ENCODE measurements around the gene CDC34. TPM values are rescaled to one million over a fixed set of nuclear protein-coding genes. Genes with fewer than 3 reads are reported as not detected.

The CDC34 gene, protein sequence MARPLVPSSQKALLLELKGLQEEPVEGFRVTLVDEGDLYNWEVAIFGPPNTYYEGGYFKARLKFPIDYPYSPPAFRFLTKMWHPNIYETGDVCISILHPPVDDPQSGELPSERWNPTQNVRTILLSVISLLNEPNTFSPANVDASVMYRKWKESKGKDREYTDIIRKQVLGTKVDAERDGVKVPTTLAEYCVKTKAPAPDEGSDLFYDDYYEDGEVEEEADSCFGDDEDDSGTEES
- total RNA-seq: 105 and 109 TPM in 2 replicates

DNA sequence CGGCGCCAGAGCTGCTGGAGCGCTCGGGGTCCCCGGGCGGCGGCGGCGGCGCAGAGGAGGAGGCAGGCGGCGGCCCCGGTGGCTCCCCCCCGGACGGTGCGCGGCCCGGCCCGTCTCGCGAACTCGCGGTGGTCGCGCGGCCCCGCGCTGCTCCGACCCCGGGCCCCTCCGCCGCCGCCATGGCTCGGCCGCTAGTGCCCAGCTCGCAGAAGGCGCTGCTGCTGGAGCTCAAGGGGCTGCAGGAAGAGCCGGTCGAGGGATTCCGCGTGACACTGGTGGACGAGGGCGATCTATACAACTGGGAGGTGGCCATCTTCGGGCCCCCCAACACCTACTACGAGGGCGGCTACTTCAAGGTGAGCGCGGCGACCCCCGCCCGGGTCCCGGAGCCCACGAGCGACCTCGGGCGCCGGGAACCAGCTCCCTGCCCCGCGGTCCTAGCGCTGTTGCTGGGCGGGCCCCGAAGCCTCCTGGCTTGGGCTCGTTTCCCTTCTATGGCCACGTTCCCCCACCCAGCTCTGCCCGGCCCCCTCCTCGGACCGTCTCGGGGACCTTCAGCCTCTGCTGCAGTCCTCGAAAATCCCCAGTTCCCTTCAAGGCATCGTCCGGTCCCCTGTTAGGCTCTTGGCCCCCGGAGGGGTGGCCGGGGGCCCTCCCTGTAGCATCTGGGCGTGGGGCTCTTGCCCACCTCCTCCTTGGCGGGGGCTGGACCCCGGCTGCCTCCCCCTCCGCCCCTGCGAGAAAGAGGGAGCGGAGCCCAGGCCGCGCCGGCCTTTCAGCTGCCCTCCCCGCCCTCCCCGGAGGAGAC lies at the start of gene CDC34:
TSS of gene CDC34 (plus strand) at position 8 of the 808 bp plus-strand sequence. CDS start at position 180, 172 bp downstream.

DNA sequence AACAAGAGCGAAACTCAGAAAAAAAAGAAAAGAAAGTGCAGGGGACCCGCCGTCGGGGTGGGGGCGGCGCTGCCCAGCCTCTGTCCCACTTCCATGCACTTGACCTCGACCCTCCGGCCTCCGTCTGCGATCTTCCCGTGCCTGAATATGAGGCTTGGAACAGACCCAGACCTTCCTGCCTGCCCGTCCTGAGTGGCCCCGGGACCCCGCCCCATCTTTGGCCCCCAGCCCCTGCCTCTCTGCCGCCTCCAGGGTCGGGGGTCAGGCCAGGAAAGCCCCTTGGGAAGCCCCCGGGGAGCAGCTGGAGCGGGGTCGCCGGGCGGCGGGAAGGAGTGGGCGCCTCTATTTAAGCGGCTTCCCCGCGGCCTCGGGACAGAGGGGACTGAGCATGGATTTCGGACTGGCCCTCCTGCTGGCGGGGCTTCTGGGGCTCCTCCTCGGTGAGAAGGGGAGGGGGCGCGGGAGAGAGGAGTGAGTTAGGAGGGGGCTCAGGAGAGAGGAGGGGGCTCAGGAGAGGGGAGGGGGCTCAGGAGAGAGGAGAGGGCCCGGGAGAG lies 35.4 kb upstream of the CDC34 start, which contains the start of gene MADCAM1:
TSS of gene MADCAM1 (plus strand) at position 375 of the 554 bp plus-strand sequence. CDS start at position 389, 14 bp downstream.

DNA sequence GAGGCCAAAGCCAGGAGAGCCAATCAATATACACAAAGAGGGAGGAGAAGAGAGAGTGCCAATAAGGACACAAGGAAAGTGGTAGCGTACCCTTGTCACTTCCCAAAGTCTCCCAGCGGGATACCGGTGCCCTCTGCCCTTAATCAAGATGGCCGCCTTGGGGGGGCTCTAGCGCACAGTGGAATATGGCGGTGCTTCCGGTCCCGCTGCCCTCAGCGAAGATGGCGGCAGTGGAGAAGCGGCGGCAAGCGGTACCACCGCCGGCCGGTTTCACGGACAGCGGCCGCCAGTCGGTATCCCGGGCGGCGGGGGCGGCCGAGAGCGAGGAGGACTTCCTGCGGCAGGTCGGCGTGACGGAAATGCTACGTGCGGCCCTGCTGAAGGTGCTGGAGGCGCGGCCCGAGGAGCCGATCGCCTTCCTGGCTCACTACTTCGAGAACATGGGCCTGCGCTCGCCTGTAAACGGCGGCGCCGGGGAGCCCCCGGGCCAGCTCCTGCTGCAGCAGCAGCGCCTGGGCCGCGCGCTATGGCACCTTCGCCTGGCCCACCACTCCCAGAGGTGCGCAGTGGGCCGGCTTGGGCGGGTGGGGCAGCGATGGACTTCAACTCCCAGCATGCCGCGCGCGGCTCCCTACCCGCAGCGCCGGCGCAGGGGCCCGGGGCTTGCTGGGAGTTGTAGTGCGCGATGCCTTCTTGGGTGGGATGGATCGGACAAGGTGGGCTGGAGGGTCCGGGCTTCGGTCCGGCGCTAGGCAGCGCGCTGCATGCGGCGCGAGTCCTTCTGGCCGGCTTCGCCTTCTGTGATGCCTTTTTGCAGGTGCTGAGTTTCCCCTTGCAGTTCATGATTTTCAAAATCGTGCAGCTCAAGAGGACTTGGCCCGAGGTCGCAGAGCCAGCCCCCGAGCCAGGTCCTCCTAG lies 24.0 kb upstream of the CDC34 start, which contains the start of gene TPGS1:
TSS of gene TPGS1 (plus strand) at position 212 of the 918 bp plus-strand sequence. CDS start at position 222, 10 bp downstream.

DNA sequence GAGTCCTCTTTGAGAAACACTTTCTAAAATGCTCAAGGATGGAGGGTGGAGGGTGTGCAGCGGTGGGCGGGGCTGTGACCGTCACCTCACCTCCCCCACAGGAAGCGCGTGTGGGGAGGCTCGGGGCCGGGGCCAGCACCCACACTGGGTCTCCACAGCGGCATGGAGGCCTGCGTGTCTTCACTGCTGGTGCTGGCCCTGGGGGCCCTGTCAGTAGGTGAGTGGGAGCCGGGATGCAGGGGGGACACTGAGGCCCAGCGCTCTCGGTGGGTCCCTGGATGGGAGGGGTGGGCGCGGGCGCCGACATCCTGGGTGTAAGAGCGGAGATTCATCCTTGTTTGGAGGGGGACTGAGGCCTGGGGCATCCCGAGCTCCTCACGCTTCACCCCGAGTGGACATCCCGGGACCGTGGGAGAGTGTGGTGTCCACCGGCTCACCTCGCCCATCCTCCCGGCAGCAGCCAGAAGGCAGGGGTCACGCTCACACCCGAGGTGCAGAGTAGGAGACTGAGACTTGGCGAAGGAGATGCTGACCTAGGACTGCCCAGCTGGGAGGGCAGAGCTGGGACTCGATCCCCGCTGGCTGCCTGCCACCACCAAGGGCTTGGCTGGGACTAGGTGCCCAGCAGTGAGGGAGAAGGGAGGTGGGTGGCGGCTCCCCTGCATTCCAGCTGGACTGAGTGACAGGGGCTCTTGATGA lies 12.5 kb downstream of the CDC34 start, which contains the start of gene GZMM:
TSS of gene GZMM (plus strand) at position 144 of the 699 bp plus-strand sequence. CDS start at position 163, 19 bp downstream.

DNA sequence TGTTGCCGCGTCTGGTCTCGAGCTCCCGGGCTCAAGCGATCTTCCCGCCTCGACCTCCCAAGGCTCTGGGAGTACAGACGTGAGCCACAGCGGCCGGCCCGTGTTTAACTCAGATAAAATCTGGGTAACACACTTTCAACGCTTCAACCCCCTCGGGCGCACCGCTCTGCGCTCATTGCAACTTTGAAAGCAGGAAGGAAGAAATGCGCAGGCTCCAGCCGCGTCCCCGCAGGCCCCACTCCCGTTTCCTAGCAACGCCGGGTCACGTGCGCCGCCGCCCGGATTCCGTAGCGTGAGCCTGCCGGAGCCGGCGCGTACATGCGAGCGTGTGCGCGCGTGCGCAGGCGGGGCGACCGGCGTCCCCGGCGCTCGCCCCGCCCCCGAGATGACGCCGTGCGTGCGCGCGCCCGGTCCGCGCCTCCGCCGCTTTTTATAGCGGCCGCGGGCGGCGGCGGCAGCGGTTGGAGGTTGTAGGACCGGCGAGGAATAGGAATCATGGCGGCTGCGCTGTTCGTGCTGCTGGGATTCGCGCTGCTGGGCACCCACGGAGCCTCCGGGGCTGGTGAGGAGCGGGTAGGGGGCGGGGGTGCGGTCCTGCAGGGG lies 40.7 kb downstream of the CDC34 start, which contains the start of gene BSG:
TSS of gene BSG (plus strand) at position 457 of the 603 bp plus-strand sequence. CDS start at position 496, 39 bp downstream.

DNA sequence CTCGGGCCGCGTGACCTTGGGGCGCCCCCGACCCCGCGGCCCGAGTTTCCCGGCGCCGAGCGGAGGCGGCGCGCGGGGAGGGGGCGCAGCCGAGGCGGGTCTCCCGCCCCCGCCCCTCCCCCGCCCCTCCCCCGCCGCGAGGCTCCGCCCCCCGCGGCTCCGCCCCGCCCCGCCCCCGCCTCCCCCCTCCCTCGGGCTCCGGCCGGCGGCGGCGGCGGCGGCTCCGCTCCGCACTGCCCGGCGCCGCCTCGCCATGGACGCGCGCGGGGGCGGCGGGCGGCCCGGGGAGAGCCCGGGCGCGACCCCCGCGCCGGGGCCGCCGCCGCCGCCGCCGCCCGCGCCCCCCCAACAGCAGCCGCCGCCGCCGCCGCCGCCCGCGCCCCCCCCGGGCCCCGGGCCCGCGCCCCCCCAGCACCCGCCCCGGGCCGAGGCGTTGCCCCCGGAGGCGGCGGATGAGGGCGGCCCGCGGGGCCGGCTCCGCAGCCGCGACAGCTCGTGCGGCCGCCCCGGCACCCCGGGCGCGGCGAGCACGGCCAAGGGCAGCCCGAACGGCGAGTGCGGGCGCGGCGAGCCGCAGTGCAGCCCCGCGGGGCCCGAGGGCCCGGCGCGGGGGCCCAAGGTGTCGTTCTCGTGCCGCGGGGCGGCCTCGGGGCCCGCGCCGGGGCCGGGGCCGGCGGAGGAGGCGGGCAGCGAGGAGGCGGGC lies 58.3 kb downstream of the CDC34 start, which contains the start of gene HCN2:
TSS of gene HCN2 (plus strand) at position 189 of the 703 bp plus-strand sequence. CDS start at position 254, 65 bp downstream.

Other genes starting within 250 kb of the CDC34 start
- 6.6 and 19.4 TPM in 2 replicates for gene PLPP2, start 240.4 kb upstream of the CDC34 start, total RNA-seq
- 24.0 and 26.6 TPM in 2 replicates for gene MIER2, start 187.0 kb upstream of the CDC34 start, total RNA-seq
- 0.15 and 2.0 TPM in 2 replicates for gene C2CD4C, start 122.6 kb upstream of the CDC34 start, total RNA-seq
- 0.08 TPM in 1 of 2 replicates, not detected in the other for gene SHC2, start 70.7 kb upstream of the CDC34 start, total RNA-seq
- gene MADCAM1, start 35.3 kb upstream of the CDC34 start, total RNA-seq: not detected in 2 replicates
- 42.6 and 50.3 TPM in 2 replicates for gene TPGS1, start 24.3 kb upstream of the CDC34 start, total RNA-seq
- not detected in 2 replicates for gene GZMM, start 12.3 kb downstream of the CDC34 start, total RNA-seq
- 721 and 787 TPM in 2 replicates for gene BSG, start 40.8 kb downstream of the CDC34 start, total RNA-seq
- gene HCN2, start 58.1 kb downstream of the CDC34 start, total RNA-seq: 0.08 TPM in 1 of 2 replicates, not detected in the other
- gene POLRMT, start 101.8 kb downstream of the CDC34 start, total RNA-seq: 26.4 and 36.2 TPM in 2 replicates
- not detected in 2 replicates for gene FGF22, start 108.1 kb downstream of the CDC34 start, total RNA-seq
- gene RNF126, start 131.5 kb downstream of the CDC34 start, total RNA-seq: 126 and 152 TPM in 2 replicates
- gene FSTL3, start 144.6 kb downstream of the CDC34 start, total RNA-seq: 259 and 303 TPM in 2 replicates
- gene PRSS57, start 163.7 kb downstream of the CDC34 start, total RNA-seq: not detected in 2 replicates
- 0.11 TPM in 1 of 2 replicates, not detected in the other for gene PALM, start 177.2 kb downstream of the CDC34 start, total RNA-seq
- 7.2 and 12.6 TPM in 2 replicates for gene MISP, start 219.4 kb downstream of the CDC34 start, total RNA-seq